ENCODE data around the gene RUBCNL. TPM values are rescaled to one million over a fixed set of nuclear protein-coding genes. Genes with fewer than 3 reads are reported as not detected.
A peak's percentile ranks its signal among the peaks of the same experiment; 100 is the strongest.

RUBCNL gene
- total RNA-seq, 1 experiment from 2014 or later = 16.0 TPM

GRCh38 chr13:46304546-46304945, 82.5 kb downstream of the RUBCNL start:
- Histone ChIP-seq H3K4me1 (no peaks in the 10 kb centered on the region), H3K4me3 (ENCODE audit: low read depth, low read length) (no peak overlapping the region), H3K27me3 (replicated peaks; ENCODE audit: control insufficient read depth, insufficient read depth, low read length) (no peaks in the 10 kb centered on the region), H3K9me3 (peaks cover 10% of the 10 kb centered on the region; the same call in 1 of the 2 replicates), H3K36me3 (ENCODE audit: control insufficient read depth, insufficient read depth, low read length) (no peaks in the 10 kb centered on the region)
- intact Hi-C loops (cut with micrococcal nuclease; ENCODE audit: unreplicated experiment) = no loop called here
- ChIA-PET CTCF (no interaction called here), POLR2A (no interaction called here)
- no TSS peak for BruUV-seq (replicated peaks)
- H3K9me3 Mint-ChIP-seq (ENCODE audit: unreplicated experiment) = no peaks in the 10 kb centered on the region
- H3K4me3 Mint-ChIP-seq (ENCODE audit: unreplicated experiment) = no peak overlapping the region
- H3K36me3 Mint-ChIP-seq (ENCODE audit: insufficient read depth, unreplicated experiment) = no peaks in the 10 kb centered on the region
- H3K27ac Mint-ChIP-seq (ENCODE audit: unreplicated experiment) = no peak overlapping the region
- H3K4me1 Mint-ChIP-seq (ENCODE audit: low read depth, unreplicated experiment) = no peaks in the 10 kb centered on the region
- no peak for DNase-seq
- peaks cover 2% of the 10 kb centered on the region for H3K27me3 Mint-ChIP-seq (ENCODE audit: insufficient read depth, unreplicated experiment)
- TF ChIP-seq, protein P1, sequence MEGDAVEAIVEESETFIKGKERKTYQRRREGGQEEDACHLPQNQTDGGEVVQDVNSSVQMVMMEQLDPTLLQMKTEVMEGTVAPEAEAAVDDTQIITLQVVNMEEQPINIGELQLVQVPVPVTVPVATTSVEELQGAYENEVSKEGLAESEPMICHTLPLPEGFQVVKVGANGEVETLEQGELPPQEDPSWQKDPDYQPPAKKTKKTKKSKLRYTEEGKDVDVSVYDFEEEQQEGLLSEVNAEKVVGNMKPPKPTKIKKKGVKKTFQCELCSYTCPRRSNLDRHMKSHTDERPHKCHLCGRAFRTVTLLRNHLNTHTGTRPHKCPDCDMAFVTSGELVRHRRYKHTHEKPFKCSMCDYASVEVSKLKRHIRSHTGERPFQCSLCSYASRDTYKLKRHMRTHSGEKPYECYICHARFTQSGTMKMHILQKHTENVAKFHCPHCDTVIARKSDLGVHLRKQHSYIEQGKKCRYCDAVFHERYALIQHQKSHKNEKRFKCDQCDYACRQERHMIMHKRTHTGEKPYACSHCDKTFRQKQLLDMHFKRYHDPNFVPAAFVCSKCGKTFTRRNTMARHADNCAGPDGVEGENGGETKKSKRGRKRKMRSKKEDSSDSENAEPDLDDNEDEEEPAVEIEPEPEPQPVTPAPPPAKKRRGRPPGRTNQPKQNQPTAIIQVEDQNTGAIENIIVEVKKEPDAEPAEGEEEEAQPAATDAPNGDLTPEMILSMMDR (IDR thresholded peaks at IDR 0.05; ENCODE audit: insufficient read depth in 1 of 2, low read depth in 1 of 2, low read length in 1 of 2, severe bottlenecking in 1 of 2, unreplicated experiment in 1 of 2) = no peak

DNA sequence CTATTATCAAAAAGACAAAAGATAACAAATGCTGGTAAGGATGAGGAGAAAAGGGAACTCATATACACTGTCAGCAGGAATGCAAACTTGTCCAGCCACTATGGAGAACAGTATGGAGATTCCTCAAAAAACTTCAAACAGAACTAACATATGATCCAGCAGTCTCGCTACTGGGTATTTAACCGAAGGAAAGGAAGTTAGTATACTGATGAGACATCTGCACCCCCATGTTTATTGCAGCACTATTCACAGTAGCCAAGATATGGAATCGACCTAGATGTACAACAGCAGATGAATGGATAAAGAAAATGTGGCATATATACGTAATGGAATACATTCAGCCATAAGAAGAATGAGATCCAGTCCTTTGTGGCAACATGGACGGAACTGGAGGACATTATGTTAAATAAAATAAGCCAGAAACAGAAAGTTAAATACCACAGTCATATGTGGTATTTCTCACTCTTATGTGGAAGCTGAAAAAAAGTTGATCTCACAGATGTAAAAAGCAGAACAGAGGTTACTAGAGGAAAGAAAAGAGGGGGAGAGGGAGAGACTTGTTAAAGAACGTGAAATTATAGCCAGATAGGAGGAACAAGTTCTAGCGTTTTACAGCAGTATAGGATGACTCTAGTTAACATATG, 83.2 kb downstream of the RUBCNL start:
- POLR2A ChIA-PET = no interaction called here
- BruUV-seq (replicated peaks) = no TSS peak

DNA sequence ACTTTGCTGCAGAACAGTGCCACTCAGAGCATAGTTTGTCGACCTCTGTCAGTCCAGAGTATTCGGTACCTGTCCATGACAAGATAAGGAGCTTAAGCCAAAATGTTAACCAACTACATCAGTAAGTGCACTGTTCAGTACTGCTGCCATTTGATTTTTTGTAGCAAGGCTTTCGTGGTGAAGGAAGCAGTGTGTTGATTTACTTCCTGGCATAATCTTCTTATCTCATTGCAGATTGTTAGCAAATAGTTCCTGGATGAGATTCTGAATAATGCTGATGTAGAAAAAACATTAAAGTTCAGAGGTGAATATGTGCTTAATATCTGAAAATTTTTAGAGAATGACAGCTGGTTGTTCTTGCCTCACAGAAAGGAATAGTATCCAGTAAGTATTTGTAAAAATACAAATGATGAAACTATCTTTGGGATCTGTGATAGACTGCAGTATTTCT, 89.7 kb downstream of the RUBCNL start:
- TF ChIP-seq, protein P1 (IDR thresholded peaks at IDR 0.05; ENCODE audit: insufficient read depth in 1 of 2, low read depth in 1 of 2, low read length in 1 of 2, severe bottlenecking in 1 of 2, unreplicated experiment in 1 of 2) = no peak
- no peak for DNase-seq
- Mint-ChIP-seq H3K4me3 (ENCODE audit: unreplicated experiment) (no peak overlapping the region), H3K4me1 (ENCODE audit: low read depth, unreplicated experiment) (peaks cover 7% of the 10 kb centered on the region), H3K36me3 (ENCODE audit: insufficient read depth, unreplicated experiment) (no peaks in the 10 kb centered on the region), H3K27me3 (ENCODE audit: insufficient read depth, unreplicated experiment) (no peaks in the 10 kb centered on the region), H3K9me3 (ENCODE audit: unreplicated experiment) (peaks cover 20% of the 10 kb centered on the region), H3K27ac (ENCODE audit: unreplicated experiment) (peak overlapping the region; percentile 70)
- peaks cover 5% of the 10 kb centered on the region; the same call in 1 of the 2 replicates for H3K9me3 ChIP-seq
- ChIA-PET CTCF (no interaction called here), POLR2A (no interaction called here)
- H3K36me3 ChIP-seq (ENCODE audit: control insufficient read depth, insufficient read depth, low read length) = no peaks in the 10 kb centered on the region
- peaks cover 8% of the 10 kb centered on the region; the same call in 1 of the 2 replicates for H3K4me1 ChIP-seq
- H3K4me3 ChIP-seq (ENCODE audit: low read depth, low read length) = no peak overlapping the region
- intact Hi-C loops (cut with micrococcal nuclease; ENCODE audit: unreplicated experiment) = no loop called here
- BruUV-seq (replicated peaks) = no TSS peak
- H3K27me3 ChIP-seq (replicated peaks; ENCODE audit: control insufficient read depth, insufficient read depth, low read length) = no peaks in the 10 kb centered on the region

More for the DNA sequence above, 83.2 kb downstream of the RUBCNL start:
- CTCF ChIA-PET = no interaction called here
- H3K4me3 Mint-ChIP-seq (ENCODE audit: unreplicated experiment) = no peak overlapping the region
- peaks cover 10% of the 10 kb centered on the region; the same call in 1 of the 2 replicates for H3K9me3 ChIP-seq
- H3K36me3 ChIP-seq (ENCODE audit: control insufficient read depth, insufficient read depth, low read length) = no peaks in the 10 kb centered on the region
- no peaks in the 10 kb centered on the region for H3K4me1 Mint-ChIP-seq (ENCODE audit: low read depth, unreplicated experiment)
- TF ChIP-seq, protein P1 (IDR thresholded peaks at IDR 0.05; ENCODE audit: insufficient read depth in 1 of 2, low read depth in 1 of 2, low read length in 1 of 2, severe bottlenecking in 1 of 2, unreplicated experiment in 1 of 2) = no peak
- intact Hi-C loops (cut with micrococcal nuclease; ENCODE audit: unreplicated experiment) = no loop called here
- no peaks in the 10 kb centered on the region for H3K4me1 ChIP-seq
- no peak for DNase-seq
- no peak overlapping the region for H3K27ac Mint-ChIP-seq (ENCODE audit: unreplicated experiment)
- H3K4me3 ChIP-seq (ENCODE audit: low read depth, low read length) = no peak overlapping the region
- no peaks in the 10 kb centered on the region for H3K36me3 Mint-ChIP-seq (ENCODE audit: insufficient read depth, unreplicated experiment)
- peaks cover 7% of the 10 kb centered on the region for H3K9me3 Mint-ChIP-seq (ENCODE audit: unreplicated experiment)
- no peaks in the 10 kb centered on the region for H3K27me3 ChIP-seq (replicated peaks; ENCODE audit: control insufficient read depth, insufficient read depth, low read length)
- peaks cover 2% of the 10 kb centered on the region for H3K27me3 Mint-ChIP-seq (ENCODE audit: insufficient read depth, unreplicated experiment)
